Heart left ventricle (tissue), 13 donors: Measurements from ENCODE around the gene CTAGE9.

Experiments used
- POLR2A ChIP-seq, 2 donors: fragments of 450-650 bp; IDR thresholded peaks; one replicate each; pipeline ENCODE4 v1.6.1; 2017; ENCODE audit warnings: antibody characterized with exemption in 2 of 2, mild to moderate bottlenecking in 2 of 2, moderate library complexity in 2 of 2
- TF ChIP-seq, protein P1 (sequence below), 12 donors: fragments of 200-600 bp; sonication (generic) in 4 of 12; IDR thresholded peaks; one replicate each; pipeline versions ENCODE4 v1.5.0 to v1.8.0; 2018 to 2022; ENCODE audit warnings: antibody characterized with exemption in 12 of 12, mild to moderate bottlenecking in 5 of 12
- donor health status: ischemic (EF 13 %, LVEDD 7.1; RV severe dilation, severe dysfunction).
- donor health status: DM: no; HTN: yes; CAD: no.
- donor health status: DM: no; HTN: no; CAD: no.
- donor health status: ischemic (EF 25% LVEDD 6.9; RV normal size, moderate dysfunction).
- donor health status: ischemic (EF 25% LVEDD 5.7; RV mildly dilated, moderate dysfunction).
- donor health status: ischemic (EF 35%, LVEDD 5.7; RV mildly dilated, moderate dysfunction).
- donor health status: nonischemic (EF 11% LVEDD 7.7; RV severe dilation, severe dysfunction).
- donor health status: DM: yes; HTN: yes; CAD: no.
- donor health status: PGD.
- donor health status: ischemic (EF 29% LVEDD 5.4; RV normal size, mild dysfunction).
- donor health status: nonischemic (EF 23%, LVEDD 6.1; RV moderate dilation, normal function).

DNA sequence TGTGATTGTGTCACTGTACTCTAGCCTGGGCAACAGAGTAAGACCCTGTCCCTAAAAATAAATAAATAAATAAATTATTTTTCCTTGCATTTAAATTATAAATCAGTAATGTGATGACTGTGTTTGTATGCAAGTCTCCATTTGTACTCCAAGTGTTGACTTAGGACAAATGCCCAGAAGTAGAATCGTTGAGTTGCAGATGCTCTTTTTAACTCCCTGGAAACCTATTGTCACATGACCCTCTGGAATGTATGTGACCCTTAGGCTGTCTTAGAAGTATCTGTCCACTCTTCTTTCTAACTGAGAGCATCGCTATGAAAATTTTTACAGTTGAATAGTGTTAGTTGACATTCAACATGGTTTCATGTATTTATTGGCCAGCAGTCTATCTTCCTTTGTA lies 28.4 kb downstream of the CTAGE9 start:
- TF ChIP-seq, protein P1, sequence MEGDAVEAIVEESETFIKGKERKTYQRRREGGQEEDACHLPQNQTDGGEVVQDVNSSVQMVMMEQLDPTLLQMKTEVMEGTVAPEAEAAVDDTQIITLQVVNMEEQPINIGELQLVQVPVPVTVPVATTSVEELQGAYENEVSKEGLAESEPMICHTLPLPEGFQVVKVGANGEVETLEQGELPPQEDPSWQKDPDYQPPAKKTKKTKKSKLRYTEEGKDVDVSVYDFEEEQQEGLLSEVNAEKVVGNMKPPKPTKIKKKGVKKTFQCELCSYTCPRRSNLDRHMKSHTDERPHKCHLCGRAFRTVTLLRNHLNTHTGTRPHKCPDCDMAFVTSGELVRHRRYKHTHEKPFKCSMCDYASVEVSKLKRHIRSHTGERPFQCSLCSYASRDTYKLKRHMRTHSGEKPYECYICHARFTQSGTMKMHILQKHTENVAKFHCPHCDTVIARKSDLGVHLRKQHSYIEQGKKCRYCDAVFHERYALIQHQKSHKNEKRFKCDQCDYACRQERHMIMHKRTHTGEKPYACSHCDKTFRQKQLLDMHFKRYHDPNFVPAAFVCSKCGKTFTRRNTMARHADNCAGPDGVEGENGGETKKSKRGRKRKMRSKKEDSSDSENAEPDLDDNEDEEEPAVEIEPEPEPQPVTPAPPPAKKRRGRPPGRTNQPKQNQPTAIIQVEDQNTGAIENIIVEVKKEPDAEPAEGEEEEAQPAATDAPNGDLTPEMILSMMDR (IDR thresholded peaks at IDR 0.05): no peak
- no peak for TF ChIP-seq POLR2A (IDR thresholded peaks at IDR 0.05)
